ENCODE results near the gene EEA1.

GRCh38 chr12:92844151-92844763 lies 84.8 kb downstream of the EEA1 start:
- TF ChIP-seq CTCF (IDR thresholded peaks at IDR 0.05; ENCODE audit: insufficient read depth, low read length, poor library complexity, severe bottlenecking), result no peak
- no peak for TF ChIP-seq EZH2phosphoT487 (conservative IDR thresholded peaks at IDR 0.05; ENCODE audit: low read length)
